HG02938 (cell line): Measurements from ENCODE around the gene C1orf35.

Experiments used
- ATAC-seq: cut with Tn5 transposase; IDR thresholded peaks from one replicate; pipeline ENCODE4 v1.9.1; 2021; ENCODE audit warnings: mild to moderate bottlenecking, moderate library complexity; ENCODE audit not compliant: unreplicated experiment

C1orf35 gene

GRCh38 chr1:228095938-228096337, 7.2 kb downstream of the C1orf35 start:
- no peak for ATAC-seq

GRCh38 chr1:228095161-228095560, 8.0 kb downstream of the C1orf35 start:
- no peak for ATAC-seq

GRCh38 chr1:228094432-228095016, 8.6 kb downstream of the C1orf35 start:
- no peak for ATAC-seq

GRCh38 chr1:228093050-228093906, 9.8 kb downstream of the C1orf35 start:
- no peak for ATAC-seq

- ATAC-seq: no peak
Measured at GRCh38 chr1:228092342-228093049, 10.6 kb downstream of the C1orf35 start.

GRCh38 chr1:228091084-228091483, 12.0 kb downstream of the C1orf35 start:
- no peak for ATAC-seq

GRCh38 chr1:228090613-228091081, 12.5 kb downstream of the C1orf35 start:
- ATAC-seq: no peak

GRCh38 chr1:228089519-228090380, 13.4 kb downstream of the C1orf35 start:
- no peak for ATAC-seq

- ATAC-seq: no peak
Measured at GRCh38 chr1:228088586-228089498, 14.3 kb downstream of the C1orf35 start.

- no peak for ATAC-seq
Measured at GRCh38 chr1:228087771-228088251, 15.3 kb downstream of the C1orf35 start.

- ATAC-seq: no peak
Measured at GRCh38 chr1:228085287-228085951, 17.7 kb downstream of the C1orf35 start.

GRCh38 chr1:228084797-228085196, 18.3 kb downstream of the C1orf35 start:
- ATAC-seq: no peak

- ATAC-seq: no peak
Measured at GRCh38 chr1:228084325-228084724, 18.8 kb downstream of the C1orf35 start.

GRCh38 chr1:228083871-228084278, 19.2 kb downstream of the C1orf35 start:
- no peak for ATAC-seq

GRCh38 chr1:228082918-228083870, 19.9 kb downstream of the C1orf35 start:
- ATAC-seq: peak; percentile 16

GRCh38 chr1:228082214-228082917, 20.8 kb downstream of the C1orf35 start, which contains the start of gene ARF1:
Gene ARF1 (plus strand): TSS chr1:228082708. CDS start chr1:228097115, 14,407 bp downstream.
- ATAC-seq: peak; percentile 66

GRCh38 chr1:228081578-228082213, 21.4 kb downstream of the C1orf35 start:
- peak; percentile 25 for ATAC-seq
